MV-4-11 (cell line): ENCODE results near the gene IRS2.

Experiments
- DNase-seq: peaks from one replicate; lab custom pipeline; 2025; lab: John Stamatoyannopoulos, UW

Gene IRS2

DNA sequence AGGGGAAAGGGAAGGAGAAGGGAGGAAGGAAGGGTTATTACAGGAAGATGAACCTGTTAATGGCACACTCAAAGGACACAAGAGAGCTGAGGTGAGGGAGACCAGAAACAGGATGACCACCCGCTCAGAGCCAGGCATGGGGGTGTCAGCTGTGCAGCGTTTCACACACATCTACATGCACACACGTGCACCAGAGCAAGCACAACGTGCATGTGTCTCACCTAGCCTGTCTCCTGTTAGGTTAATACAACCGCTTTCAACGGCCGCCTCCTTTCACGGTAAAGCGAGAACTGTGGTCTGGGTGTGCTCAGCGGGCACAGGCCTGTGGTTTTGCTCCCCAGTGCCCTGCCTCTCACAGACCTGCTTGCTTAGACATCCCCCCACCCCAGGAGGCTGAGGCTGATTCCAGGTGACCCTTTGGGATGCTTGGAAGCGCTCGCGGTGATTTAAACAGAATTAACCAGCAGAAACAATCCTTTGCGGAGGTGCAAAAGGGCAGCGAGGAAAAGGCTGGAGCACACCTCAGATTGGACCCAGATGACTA is 27.4 kb downstream of the IRS2 start:
- DNase-seq = no peak

DNA sequence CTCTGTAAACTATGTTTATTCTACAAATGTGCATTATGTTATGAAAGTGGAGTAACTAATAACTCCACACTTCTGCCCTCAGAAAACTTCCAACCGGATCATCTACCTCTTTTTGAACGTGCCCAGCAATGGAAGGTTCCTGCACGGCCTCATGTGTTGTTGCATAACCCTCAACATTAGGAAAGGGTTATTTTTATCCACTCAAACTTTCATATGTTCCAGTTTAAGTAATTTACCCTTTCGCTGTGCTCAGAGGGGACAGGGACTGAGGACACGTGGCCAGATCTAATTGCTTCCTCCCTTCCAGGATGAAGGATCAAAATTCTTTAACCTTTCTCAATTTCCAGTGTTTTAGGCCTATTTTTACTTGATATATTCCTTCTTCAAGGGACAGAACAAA is 29.6 kb downstream of the IRS2 start:
- DNase-seq = peak; percentile 63

DNA sequence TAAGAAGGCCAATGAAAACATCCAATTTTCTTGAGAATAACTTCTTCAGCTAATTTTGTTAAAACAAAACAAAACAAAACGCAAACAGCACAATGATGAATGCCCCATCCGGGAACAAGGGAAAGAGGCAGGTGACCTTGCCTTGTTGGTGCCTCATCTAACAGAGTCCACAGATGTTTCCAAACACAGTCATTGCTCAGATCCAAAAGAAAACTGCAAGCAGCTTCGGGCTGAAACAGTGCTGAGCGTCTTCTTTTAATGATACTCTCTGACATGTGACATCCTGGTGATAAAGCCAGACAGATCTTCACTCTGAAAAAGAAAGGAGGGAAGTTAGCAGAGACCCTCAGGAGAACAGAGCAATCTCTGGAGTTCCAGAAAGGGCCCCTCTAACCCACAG is 30.4 kb downstream of the IRS2 start:
- DNase-seq = no peak

DNA sequence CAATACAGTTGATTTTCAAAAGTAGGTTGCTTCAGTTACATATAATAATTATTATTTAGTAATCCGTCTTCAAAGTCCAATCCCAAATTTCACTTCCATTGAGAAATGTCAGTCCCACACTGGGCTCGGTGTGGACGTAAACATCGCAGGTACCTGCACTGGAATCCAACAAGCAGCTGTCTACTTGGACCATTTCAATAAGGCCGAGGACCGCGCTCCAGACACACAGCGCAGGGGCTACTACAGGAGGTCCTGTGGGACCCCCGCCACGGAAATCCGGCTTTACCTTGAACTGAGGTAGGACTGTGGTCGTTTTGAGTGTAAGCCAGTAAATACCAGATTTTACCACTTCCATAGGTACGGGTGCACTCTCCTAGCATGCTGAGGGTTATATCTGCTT is 30.8 kb downstream of the IRS2 start:
- no peak for DNase-seq

DNA sequence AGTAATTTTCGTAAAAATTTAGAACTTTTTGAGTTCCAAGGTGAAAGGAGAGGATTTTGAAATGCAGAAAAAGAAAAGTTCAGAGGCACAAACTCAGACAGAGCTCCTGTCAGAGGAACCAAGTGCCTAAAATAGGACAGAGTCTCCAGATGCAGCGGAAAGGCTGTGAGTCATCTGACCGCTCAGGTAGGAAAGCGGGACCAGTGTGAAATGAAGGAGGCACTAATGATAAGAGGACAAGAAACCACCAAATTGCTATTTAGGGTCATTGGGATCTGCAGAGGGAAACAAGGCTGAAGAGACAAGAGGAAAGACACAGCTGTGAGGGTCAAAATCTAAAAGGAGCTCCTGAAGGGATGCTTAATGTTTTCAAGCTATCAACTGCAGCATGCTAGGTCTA is 34.9 kb downstream of the IRS2 start:
- no peak for DNase-seq

DNA sequence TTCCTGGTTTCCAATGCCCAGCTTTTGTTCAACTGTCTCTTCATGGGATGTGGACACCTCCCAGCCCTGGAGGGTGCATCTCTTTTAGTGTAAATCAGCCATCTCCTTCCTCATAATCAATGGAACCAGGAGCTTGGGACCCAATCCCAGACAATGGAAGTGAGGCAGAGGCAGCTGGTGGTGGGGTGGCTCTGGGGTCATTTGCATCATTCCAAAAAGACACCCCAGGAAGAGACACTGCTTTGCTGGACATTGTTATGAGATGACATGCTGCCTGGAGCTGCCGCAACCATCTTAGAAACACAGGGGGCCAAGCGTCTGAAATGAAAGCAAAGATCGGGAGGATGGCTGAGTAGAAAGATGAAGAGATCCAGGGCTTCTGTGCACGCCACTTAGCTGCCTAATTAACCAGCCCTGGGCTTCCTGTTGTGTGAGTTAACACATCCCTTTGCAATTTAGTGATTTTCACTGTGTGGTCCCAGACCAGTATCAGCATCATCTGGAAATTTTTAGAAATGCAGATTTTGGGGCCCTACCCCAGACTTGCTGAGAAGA is 36.1 kb downstream of the IRS2 start:
- no peak for DNase-seq

DNA sequence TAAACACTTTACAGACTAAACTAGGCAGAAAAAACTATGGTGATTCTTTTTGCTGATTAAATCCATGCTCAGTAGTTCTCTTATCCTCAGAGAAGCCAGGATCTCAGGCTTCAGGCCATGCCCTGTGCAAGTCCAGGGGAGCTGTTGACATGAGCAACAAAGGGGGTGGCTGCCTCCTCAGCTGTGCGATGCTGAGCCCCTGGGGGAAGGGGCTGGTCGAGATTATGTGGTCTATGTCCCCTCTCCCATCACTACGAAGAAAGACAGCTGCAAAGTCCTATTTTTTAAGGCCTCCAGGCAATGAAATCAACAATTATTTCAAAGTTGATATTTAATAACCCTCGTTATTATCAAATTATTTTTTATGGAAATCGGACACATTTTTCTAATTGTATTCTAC is 37.0 kb downstream of the IRS2 start:
- no peak for DNase-seq

DNA sequence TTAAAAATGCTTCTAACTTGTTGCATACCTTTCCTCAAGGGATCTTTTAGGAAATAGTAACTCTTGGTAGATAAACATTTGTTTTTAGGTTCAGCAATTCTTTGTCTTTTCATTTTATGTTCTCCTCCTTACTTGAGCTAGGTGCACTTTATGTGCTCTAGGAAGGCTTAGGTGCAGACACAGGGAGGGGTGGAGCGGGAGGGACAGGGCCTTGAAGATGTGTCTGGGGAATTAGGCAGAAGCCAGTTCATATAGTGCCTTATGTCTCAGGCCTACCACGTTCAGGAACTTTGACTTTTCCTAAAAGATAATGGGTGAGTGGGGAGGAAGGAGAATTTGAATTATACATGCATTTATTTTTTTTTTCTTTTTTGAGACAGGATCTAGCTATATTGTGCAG is 37.7 kb downstream of the IRS2 start:
- DNase-seq = no peak

DNA sequence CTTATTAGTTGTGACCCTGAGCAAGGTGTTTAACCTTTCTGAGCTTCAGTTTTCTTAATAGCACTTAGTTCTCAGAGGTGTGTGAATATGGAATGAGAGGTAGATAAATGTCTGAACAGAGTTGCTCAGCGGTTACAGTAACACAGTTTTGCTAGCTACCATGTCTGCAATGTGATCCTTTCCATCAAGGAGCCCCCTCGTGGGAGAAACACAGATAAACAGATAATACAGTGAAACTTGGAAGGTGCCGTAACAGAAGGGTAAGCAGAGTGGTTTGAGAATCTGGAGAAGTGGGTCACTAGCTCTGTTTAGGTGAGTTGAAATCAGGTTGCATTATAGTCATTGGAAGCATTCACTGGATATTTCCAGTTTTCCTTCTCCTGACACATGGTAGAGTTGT is 38.9 kb downstream of the IRS2 start:
- no peak for DNase-seq

DNA sequence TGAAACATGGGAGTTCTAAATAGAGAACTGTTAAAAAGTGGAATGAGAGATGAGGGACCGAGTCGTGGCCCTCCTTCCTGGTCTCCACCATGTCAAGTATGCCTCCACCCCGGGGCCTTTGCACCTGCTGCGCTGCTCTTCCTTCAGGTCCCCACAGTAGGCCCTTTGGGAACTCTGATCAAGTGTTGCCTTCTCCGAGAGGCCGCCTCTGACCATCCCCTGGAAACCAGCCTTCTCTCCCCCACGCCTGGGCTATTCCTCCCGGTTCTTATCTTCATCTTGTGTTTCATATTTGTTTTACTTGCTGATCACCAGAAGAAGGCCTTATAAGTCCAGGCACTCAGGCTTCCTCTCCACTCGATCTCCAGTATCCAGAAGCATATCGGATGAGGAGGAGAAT is 40.0 kb downstream of the IRS2 start:
- no peak for DNase-seq

DNA sequence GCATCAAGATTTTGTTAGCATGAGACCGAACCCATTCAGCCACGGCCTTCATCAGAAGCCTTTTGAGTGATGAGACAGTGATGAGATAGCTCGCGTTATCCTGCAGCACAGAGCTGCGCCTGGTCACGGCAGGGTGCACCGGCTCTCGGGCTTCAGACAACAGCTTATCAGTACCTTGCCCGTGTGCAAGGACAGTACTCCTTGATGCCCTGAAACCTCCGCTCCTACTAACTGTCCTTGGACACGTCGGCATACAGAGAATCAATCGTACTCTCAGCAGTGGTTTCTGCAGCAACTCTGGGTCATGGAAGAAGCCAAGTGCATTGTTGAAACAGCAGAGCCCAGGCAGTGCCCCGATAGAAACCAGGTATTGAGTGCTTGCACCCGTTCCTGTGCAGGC is 40.7 kb downstream of the IRS2 start:
- DNase-seq = no peak

DNA sequence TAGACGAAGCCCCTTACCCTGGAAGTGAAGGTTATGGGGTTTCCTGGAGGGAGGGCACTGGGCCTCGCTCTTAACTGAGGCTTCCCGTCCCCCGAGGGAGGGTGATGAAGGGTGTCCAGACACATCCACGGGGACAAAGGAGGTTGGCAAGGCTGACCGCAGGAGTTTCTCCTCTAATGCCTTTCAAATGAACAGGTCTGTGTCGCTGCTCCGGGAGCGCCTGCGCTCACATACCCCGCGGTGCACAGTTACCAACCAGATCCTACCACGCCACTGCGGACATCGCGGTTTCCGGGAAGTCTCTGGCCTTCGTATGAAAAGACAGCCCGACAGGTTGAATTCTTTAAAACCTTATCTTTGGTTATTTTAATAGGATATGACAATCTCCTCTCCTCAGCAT is 41.3 kb downstream of the IRS2 start:
- no peak for DNase-seq

DNA sequence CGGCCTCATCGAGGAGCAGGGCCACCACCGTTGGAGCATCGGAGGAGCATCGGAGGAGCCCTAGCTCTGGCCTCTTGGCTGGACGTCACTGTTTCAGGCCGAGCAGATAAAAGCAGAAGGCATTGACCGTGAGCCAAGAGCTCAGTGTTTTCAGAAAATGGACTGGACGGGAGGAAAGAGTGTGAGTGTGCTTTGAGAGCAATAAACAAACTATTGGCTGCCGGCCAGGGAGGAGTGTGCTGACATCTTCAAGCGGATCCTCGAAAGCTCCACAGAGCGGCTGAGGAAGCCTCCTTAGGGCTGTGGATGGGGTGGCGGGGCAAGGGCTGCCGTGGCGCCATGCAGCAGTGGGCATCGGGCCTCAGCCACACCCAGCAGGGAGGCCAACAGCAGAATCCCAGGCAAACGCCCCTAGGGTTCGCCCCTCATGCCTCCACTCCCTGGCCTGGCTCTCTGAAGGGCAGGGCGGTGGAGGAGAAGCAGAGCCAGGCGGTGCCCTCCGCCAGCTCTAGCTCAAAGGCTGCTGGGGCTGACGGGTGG is 41.8 kb downstream of the IRS2 start:
- DNase-seq = no peak

DNA sequence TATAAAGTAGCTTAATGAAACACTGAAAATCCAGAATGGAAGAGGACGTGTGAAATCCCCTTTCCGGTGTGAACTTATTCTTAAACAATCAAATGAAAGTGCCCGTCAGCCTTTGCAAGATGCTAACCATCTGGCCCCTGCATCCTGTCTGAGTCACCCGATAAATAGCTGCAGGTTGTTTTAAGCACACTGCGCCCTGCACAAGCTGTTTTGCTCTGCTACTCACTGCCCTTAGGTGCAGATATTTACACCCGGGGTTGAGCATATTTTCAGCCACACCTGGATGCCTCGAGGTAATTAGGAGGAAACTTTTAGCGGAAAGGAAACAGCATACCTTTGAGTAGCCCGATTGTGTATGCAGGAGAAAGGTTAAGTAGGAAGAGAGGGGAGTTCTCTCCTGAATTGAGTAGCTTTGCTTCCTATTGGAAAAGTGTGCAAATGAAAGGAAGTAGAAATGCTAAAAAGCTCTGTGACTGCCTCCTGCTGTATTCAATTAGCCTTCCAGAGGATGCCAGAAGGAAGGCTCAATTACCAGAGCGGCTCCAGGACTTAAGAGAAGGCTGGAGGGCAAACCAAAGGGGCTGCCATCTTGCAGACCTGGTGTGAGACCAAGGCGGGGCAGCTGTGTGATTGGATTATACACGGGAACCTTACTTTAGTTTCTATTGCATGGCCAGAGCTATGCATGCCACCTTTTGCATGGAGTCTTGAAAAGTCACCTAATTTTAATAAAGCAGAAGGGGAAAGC is 42.5 kb downstream of the IRS2 start:
- DNase-seq = peak; percentile 27

DNA sequence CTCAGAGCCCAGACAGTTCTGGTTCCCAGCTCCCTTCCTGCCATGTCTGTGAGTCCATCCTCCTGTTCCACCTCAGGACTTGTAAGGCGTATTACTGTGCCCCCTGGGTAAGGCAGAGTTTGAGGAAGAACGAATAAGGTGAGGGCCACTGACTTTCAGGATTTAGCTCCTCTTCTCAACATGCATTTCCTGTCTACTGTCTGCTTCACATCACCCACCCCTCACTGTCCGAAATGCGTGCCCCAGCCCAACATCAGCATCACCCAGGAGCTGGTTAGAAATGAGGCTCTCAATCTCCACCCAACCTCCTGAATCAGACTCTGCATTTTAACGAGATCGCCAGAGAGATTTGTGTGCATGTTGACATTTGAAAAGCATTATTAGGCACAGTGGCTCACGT is 44.4 kb downstream of the IRS2 start:
- no peak for DNase-seq

DNA sequence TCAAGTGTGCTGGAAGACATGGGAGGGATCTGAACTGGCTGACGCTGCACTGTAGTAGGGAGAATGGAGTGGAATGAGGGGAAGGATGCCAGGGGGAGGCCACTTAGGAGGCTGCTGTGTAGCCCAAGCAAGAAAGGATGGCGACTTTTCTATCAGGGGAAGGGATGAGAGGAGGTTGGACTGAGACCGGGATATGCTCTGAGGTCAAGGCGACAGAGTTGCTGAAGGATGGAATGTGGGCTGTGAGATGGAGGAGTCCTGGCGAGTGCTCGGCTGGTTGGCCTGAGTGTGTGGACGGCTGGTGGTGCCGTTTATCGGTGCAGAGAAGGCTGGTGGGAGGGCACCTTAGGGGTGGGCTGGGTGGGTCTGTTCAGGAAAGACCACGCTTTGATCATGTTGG is 45.7 kb downstream of the IRS2 start:
- DNase-seq = no peak

DNA sequence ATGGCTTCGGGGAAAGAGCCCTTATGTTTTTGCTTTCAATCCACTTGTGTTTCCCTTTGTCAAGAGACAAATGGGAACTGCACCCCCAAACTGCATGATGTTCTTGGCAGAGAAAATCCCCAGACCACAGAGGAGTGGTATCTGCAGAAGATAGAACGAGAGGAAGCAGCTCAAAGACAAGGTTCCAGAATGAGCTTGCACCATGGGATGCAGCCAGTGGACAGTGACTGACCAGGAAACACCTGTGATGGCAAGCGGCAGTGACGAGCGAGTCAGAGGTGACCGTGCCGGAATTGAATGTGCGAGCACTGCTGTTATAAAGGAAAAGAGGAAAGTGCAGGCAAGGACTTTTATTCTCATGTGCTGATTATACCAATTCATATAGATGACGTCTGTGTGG is 46.3 kb downstream of the IRS2 start:
- DNase-seq = no peak

DNA sequence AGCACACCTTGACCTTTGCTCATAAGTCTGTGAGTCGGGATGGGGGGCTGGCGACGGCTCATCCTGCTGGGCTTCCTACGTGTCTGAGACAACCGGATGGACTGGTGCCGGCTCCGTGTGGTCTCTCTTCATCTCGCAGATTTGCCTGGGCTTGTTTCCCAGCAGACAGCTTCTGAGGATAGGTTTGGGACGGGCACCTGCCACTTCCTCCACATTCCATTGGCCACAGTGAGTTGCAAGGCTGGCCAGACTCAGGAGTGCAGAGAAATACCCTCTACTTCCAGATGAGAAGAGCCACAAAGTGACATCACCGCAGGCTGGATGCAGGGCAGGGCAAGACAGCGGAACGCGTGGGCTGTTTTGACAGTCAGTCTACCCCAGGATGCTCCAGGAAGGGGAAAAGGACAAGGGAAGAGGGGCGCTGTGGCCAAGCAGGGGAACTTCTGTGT is 48.1 kb downstream of the IRS2 start:
- peak; percentile 80 for DNase-seq

DNA sequence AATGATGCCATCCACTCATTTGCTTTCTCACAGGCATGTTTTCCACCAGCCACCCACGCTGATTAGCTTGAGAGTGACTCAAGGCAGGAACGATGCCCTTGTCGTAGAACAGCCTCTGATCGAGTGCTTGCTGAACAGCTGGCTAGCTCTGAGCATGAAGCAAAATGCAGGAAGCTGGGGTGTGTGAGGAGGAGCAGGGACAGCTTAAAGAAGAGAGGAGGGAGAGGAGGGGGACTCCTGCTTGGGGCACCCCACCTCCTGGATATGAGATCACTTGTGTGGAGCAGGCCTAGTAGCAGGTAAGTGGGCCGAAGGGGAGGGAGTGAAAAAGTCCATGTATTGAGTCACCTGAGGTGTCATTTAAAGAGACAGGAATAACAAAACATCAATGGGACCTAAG is 48.8 kb downstream of the IRS2 start:
- DNase-seq = no peak

DNA sequence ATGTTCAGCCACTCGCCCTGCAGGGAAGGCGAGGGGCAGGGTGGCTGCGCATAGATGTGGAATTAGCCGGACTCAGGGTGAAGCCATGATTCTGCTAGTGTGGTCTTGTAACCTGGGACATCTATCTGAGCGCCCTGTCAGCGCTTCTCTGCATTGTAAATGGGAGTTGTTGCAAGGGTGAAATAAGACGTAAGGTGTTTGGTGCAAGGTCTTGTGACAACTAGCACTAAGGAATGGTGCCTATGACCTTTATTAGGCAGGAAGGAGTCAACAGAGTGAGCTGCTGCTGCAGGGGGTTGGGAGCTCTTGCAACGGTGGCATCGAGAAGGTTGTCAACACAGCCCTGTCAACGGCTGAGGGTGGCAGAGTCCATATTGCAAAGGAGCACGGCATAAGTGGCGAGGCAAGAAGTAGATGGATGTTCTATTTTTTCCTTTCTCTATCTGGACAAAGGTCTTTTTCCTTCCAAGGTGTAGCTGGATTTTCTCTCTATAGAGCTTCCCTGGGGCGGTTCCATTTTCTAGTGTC is 49.3 kb downstream of the IRS2 start:
- DNase-seq = no peak

DNA sequence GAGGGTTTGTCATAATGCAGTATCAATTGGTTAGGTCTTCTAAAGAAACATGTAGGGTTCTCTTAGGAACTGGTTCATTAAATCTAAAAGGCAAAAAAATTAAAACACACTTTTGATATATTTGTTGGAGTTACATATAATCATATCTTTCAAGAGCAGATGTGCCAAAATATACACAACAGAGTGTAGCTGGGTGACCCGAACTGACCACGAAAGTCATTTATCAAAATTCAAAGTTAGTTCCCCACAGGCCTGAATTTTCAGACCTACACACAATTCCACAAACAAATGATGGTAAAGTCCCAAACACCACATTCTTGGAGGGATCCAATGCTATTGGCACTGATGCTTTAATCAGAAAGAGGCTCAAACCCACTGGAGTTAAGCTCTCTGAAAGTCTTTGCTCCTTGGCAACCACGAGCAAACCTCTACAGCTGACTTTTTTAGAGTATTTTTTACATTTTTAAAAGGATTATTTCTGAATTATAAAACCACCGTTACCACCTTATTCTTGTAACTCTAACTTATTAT is 50.9 kb downstream of the IRS2 start:
- DNase-seq = no peak

DNA sequence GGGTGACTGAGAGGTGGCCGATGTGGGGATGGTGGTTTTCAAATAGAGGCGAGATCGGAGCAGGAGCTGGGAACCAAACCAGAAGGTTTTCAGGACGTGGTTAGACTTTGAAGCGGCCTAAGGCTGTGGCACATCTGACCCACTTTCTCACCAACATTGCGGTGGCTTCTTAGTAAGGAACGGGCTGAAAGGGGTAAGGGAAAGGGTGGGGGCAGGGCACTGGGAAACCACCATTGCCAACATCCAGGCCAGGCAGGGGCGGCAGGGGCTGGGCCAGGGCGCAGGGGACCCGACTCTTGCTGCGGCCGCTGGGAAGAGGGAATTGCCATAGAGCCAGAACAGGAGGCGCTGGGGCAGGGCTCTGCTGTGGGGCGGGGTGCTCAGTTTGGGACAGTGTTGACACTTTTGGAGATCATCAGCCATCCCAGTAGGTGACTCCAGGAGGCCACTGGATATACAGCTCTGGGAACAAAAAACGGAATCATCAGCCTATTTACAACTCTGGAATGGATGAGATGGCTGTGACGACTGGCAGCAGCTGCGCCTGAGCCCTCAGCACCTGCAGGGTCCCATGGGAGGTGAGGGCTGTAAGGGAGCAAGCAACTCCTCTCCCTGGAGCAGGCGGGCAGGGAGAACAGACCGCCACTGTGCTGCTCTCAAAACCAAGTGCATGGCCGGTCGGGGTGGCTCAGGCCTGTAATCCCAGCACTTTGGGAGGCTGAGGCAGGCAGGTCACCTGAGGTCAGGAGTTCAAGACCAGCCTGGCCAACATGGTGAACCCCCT is 52.2 kb downstream of the IRS2 start:
- no peak for DNase-seq
